Right lobe of liver (tissue), 4 donors: Measurements from ENCODE around the gene CTSL.

ENCODE experiments used
- POLR2A ChIP-seq: fragments of 450-650 bp; IDR thresholded peaks from one replicate; pipeline ENCODE4 v1.6.1; 2017; ENCODE audit warnings: antibody characterized with exemption, mild to moderate bottlenecking
- TF ChIP-seq, protein P1 (sequence below), 4 donors: fragments of 200-600 bp in 3 of 4; fragments of 450-650 bp in 1 of 4; IDR thresholded peaks; one replicate each; pipeline versions ENCODE4 v1.5.1 to v1.8.0; 2016 to 2022; ENCODE audit warnings: antibody characterized with exemption in 4 of 4, mild to moderate bottlenecking in 2 of 4
- donor health status: DM: no; HTN: no; CAD: no.
- donor health status: DM: no; HTN: no; CAD: no.
- donor health status: DM: no; HTN: yes; CAD: no.

DNA sequence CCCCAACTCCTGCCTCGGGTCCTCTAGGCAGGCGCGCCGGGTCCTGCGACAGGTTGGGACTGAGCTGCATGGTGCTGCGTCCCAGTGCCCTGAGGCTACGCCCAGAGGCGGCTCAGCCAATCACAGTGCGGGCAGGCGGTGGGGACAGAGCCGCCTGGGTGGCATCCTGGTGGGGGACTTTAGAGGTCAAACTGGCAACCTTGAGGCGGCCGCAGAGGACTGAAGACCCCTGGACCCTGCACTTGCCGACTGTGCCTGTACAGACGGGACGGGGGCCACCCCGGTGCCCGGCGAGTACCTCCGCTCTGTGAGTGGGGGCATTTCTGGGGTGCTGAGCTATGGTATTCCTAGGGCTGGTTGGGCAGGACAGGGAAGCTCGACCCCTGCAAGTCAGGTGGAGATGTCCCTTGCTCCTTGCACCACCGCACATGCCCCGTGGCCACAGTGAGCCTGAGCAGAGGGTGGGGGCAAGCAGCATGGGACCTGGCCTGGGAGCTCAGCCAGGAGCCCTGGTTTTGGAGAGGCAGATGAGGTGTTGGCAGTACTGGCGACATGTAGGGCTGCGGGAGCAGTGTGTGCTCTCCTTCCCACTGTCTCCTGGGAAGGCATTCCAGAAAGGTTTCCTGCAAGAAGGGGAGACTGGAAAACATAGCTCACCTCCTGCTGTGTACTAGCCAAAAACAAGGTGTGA is 45.5 kb downstream of the CTSL start:
- TF ChIP-seq, protein P1, sequence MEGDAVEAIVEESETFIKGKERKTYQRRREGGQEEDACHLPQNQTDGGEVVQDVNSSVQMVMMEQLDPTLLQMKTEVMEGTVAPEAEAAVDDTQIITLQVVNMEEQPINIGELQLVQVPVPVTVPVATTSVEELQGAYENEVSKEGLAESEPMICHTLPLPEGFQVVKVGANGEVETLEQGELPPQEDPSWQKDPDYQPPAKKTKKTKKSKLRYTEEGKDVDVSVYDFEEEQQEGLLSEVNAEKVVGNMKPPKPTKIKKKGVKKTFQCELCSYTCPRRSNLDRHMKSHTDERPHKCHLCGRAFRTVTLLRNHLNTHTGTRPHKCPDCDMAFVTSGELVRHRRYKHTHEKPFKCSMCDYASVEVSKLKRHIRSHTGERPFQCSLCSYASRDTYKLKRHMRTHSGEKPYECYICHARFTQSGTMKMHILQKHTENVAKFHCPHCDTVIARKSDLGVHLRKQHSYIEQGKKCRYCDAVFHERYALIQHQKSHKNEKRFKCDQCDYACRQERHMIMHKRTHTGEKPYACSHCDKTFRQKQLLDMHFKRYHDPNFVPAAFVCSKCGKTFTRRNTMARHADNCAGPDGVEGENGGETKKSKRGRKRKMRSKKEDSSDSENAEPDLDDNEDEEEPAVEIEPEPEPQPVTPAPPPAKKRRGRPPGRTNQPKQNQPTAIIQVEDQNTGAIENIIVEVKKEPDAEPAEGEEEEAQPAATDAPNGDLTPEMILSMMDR (IDR thresholded peaks at IDR 0.05) = no peak
- no peak for TF ChIP-seq POLR2A
